Nephron progenitor cell (in vitro differentiated cells): ENCODE results near the gene SV2C.

ENCODE experiments used
- DNase-seq: peaks from one replicate; pipeline ENCODE4 v3.0.0; 2021
- H3K27ac Mint-ChIP-seq: 2 replicates; pipeline ENCODE4 v1.8.0; 2021; ENCODE audit warnings: mild to moderate bottlenecking, moderate library complexity, mixed read lengths
- H3K27me3 Mint-ChIP-seq: 2 replicates; pipeline ENCODE4 v1.8.0; 2021; ENCODE audit warnings: mild to moderate bottlenecking, low read depth, mixed read lengths; ENCODE audit not compliant: poor library complexity
- H3K36me3 Mint-ChIP-seq: 2 replicates; pipeline ENCODE4 v1.8.0; 2021; ENCODE audit warnings: low read depth, mixed read lengths
- H3K4me1 Mint-ChIP-seq: 2 replicates; pipeline ENCODE4 v1.8.0; 2021; ENCODE audit warnings: mixed read lengths
- H3K4me3 Mint-ChIP-seq: 2 replicates; pipeline ENCODE4 v1.8.0; 2021; ENCODE audit warnings: mild to moderate bottlenecking, moderate library complexity, mixed read lengths
- H3K9me3 Mint-ChIP-seq: 2 replicates; pipeline ENCODE4 v1.8.0; 2021; ENCODE audit warnings: mild to moderate bottlenecking, moderate library complexity, mixed read lengths
- TF ChIP-seq, protein P1 (sequence below): fragments of 200-600 bp; sonication (generic); IDR thresholded peaks from 2 replicates; pipeline ENCODE4 v1.5.0; 2021; ENCODE audit warnings: antibody characterized with exemption

The SV2C gene

DNA sequence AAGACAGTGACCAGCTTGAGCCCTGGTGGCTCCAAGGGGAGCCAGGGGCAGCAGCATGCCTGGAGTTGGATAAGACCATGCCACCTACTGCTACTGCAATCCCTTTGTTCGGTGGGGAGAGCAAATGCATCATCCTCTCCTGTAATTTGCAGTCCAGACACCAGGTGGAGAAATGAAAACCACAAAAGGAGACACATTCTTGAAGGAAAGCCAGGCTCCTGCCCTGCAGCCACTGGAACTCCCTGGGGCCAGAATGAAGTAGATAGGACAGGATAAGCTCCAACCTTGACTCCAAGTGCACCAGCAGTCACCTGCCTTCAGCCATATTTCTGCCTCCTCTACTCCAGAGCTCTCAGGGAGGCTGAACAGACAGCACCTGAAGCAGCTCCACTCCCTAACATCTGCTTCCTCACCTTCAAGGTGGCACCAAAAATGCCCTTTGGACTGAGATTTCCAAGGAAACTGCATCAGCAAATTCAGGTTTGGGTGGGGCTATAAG is 254.8 kb downstream of the SV2C start:
- TF ChIP-seq, protein P1, sequence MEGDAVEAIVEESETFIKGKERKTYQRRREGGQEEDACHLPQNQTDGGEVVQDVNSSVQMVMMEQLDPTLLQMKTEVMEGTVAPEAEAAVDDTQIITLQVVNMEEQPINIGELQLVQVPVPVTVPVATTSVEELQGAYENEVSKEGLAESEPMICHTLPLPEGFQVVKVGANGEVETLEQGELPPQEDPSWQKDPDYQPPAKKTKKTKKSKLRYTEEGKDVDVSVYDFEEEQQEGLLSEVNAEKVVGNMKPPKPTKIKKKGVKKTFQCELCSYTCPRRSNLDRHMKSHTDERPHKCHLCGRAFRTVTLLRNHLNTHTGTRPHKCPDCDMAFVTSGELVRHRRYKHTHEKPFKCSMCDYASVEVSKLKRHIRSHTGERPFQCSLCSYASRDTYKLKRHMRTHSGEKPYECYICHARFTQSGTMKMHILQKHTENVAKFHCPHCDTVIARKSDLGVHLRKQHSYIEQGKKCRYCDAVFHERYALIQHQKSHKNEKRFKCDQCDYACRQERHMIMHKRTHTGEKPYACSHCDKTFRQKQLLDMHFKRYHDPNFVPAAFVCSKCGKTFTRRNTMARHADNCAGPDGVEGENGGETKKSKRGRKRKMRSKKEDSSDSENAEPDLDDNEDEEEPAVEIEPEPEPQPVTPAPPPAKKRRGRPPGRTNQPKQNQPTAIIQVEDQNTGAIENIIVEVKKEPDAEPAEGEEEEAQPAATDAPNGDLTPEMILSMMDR = peak; percentile 39
- peak; percentile 31 for DNase-seq
- Mint-ChIP-seq H3K36me3 (peaks cover 17% of the 10 kb centered on the region), H3K27me3 (peaks cover 2% of the 10 kb centered on the region), H3K27ac (peak overlapping the region; percentile 32), H3K9me3 (peaks cover 26% of the 10 kb centered on the region), H3K4me1 (peaks cover 45% of the 10 kb centered on the region), H3K4me3 (no peak overlapping the region)

DNA sequence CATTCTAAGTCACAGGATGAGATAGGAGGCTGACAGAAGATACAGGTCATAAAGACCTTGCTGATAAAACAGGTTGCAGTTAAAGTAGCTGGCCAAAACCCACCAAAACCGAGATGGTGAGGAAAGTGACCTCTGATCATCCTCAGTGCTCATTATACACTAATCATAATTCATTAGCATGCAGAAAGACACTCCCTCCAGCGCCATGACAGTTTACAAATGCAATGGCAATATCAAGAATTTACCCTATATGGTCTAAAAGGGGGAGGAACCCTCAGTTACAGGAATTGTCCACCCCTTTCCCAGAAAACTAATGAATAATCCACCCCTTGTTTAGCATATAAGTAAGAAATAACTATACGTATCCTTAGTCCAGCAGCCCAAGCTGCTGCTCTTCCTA is 256.7 kb downstream of the SV2C start:
- Mint-ChIP-seq H3K9me3 (peaks cover 22% of the 10 kb centered on the region), H3K4me1 (peaks cover 41% of the 10 kb centered on the region), H3K27ac (no peak overlapping the region), H3K27me3 (peaks cover 2% of the 10 kb centered on the region), H3K36me3 (peaks cover 16% of the 10 kb centered on the region), H3K4me3 (no peak overlapping the region)
- DNase-seq = no peak
- TF ChIP-seq, protein P1 = no peak

DNA sequence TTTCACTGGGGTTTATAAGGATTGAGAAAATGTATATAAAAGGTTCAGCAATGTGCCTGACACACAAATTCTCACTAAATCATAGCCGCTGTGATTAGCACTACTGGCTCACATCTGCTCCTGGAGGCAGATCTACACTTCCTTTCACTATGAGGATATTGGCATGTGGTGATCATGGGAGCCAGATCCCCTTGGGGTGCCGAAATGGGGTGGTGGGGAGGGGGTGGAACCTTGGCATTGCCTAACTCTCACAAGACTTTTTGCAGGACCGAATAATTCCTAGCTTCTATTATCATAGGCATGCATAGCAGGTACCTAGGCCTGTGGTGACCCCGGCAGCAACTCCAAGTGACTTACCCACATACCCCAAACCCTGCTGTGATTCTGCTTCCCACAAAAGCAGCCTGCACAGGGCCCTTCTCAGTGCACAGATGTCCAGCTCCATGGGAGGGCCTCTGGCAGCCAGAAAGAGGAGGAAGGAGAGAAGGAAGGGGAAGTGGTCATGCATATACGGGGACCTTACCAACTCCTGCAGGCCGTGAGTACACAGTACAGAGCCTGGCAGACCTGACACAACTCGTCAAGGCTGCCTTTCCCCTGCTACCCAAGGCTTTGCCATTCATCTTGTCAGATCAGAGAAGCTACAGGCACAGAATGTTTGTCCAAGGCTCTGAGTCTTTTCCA is 258.6 kb downstream of the SV2C start:
- H3K4me3 Mint-ChIP-seq = no peak overlapping the region
- peaks cover 11% of the 10 kb centered on the region for H3K9me3 Mint-ChIP-seq
- peaks cover 38% of the 10 kb centered on the region for H3K4me1 Mint-ChIP-seq
- DNase-seq = no peak
- peaks cover 2% of the 10 kb centered on the region for H3K27me3 Mint-ChIP-seq
- peak overlapping the region; percentile 90 for H3K27ac Mint-ChIP-seq
- H3K36me3 Mint-ChIP-seq = peaks cover 7% of the 10 kb centered on the region
- TF ChIP-seq, protein P1 = no peak

DNA sequence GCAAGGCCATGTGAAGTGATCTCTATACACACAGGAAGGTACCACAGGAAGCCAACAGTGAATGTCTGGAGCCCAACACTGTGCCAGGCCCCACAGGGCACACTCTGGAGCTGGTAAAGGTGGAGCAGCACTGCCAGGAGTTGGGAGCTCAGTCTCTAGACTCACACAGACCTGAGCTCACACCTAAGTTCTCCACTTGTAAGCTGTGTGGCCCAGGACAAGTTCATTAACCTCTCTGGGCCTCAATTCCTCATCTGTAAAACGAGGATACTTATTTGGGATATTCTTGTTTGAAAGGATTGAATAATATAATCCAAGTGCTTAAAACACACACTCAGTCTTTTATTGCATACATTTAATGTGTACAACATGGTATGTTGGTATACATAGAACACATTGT is 259.3 kb downstream of the SV2C start:
- H3K9me3 Mint-ChIP-seq = peaks cover 4% of the 10 kb centered on the region
- peaks cover under 1% of the 10 kb centered on the region for H3K36me3 Mint-ChIP-seq
- DNase-seq = no peak
- peaks cover 33% of the 10 kb centered on the region for H3K4me1 Mint-ChIP-seq
- no peak overlapping the region for H3K27ac Mint-ChIP-seq
- H3K27me3 Mint-ChIP-seq = peaks cover 2% of the 10 kb centered on the region
- no peak overlapping the region for H3K4me3 Mint-ChIP-seq
- TF ChIP-seq, protein P1 = no peak

DNA sequence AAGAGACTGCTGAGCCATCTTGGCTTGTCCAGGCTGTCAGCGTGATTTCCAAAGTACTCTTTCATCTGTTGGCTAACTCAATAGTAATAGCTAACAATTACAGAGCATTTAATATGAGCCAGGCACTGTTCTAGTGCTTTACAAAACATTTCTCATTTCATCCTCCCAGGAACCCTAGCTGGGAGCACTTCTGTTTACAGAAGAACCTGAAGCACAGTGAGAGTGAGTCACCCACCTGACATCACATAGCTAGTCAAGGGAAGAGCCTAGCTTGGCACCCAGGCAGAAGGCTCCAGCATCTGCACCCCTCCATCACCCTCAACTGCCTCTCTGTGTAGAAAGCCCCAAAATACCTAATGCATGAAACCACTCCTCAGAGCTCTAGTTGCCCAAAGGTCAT is 262.4 kb downstream of the SV2C start:
- Mint-ChIP-seq H3K27me3 (peaks cover 2% of the 10 kb centered on the region), H3K4me3 (no peak overlapping the region), H3K4me1 (peaks cover 32% of the 10 kb centered on the region), H3K27ac (no peak overlapping the region), H3K9me3 (no peaks in the 10 kb centered on the region), H3K36me3 (no peaks in the 10 kb centered on the region)
- TF ChIP-seq, protein P1 = no peak
- no peak for DNase-seq

DNA sequence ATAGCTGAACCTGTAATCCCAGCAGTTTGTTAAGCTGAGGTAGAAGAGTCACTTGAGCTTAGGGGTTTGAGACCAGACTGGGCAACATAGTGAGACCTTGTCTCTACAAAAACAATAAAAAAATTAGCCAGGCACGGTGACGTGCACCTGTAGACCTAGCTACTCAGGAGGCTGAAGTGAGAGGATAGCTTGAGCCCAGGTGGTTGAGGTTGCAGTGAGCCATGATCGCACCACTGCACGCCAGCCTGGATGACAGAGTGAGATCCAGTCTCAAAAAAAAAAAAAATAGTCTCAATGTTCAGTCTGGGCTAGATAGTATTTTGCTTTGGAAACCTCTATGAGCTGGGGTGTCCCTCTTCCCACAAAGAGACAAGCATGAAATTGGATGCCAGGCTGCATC is 268.0 kb downstream of the SV2C start:
- no peak overlapping the region for H3K4me3 Mint-ChIP-seq
- TF ChIP-seq, protein P1 = no peak
- H3K4me1 Mint-ChIP-seq = peaks cover 24% of the 10 kb centered on the region
- no peak for DNase-seq
- no peaks in the 10 kb centered on the region for H3K9me3 Mint-ChIP-seq
- H3K27me3 Mint-ChIP-seq = no peaks in the 10 kb centered on the region
- H3K27ac Mint-ChIP-seq = no peak overlapping the region
- no peaks in the 10 kb centered on the region for H3K36me3 Mint-ChIP-seq
